D721Med (cell line): ENCODE measurements around the gene FAM180B.
"Not testable (repeated sequence)": the region's sequence is repeated elsewhere in the genome, so short reads cannot be mapped to it uniquely, and the experiment has no call there.

Experiments used
- DNase-seq: peaks from one replicate; pipeline ENCODE4 v3.0.0; 2011; ENCODE audit warnings: low spot score; ENCODE audit not compliant: insufficient read length
- FAIRE-seq: peaks from 2 replicates; lab custom pipeline; 2011; peaks lifted over from hg19 to GRCh38; lab: Jason Lieb, UNC
- TF ChIP-seq, protein P1 (sequence below): IDR thresholded peaks from 2 replicates; pipeline ENCODE4 v1.5.1; 2012; ENCODE audit warnings: mild to moderate bottlenecking, control low read depth; ENCODE audit not compliant: insufficient read depth; ENCODE audit errors: missing control alignments

FAM180B gene, protein sequence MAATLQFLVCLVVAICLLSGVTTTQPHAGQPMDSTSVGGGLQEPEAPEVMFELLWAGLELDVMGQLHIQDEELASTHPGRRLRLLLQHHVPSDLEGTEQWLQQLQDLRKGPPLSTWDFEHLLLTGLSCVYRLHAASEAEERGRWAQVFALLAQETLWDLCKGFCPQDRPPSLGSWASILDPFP

DNA sequence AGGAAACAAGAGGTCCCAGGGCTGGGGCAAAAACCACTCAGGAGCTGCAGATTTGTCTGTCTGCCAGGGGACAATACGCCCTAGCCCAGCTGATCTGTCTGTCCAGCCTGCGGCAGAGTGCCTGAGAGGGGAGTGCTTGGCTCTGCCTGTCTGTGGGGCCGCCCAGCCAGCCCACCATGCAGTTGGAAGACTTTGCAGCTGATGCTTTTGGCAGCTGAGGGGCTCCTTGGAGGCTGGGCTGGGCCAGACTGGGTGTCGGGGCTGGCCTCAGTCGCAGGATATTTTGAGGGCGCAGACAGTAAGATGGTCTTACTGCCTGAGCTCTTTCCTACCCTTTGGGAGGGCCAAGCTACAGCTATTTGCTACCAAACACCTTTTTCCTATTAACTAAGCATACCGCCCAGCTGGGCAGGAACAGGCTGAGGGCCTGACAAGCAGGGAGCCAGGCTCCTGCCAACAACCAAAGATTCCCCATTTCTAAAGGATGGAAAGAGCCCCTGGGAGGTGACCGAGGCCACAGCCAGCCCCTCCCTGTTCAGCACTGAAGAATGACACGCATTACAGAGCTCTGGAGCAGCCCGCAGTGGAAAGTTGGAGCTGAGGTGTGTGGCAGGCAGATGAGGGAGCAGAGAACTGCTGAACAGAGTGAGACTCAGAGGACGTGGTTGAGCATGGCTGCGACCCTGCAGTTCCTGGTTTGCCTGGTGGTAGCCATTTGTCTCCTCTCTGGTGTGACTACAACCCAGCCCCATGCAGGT is at the start of gene FAM180B:
TSS of gene FAM180B (plus strand) at position 581 of the 758 bp plus-strand sequence. CDS start at position 672, 91 bp downstream.
- no peak for DNase-seq
- FAIRE-seq: no peak
- TF ChIP-seq, protein P1, sequence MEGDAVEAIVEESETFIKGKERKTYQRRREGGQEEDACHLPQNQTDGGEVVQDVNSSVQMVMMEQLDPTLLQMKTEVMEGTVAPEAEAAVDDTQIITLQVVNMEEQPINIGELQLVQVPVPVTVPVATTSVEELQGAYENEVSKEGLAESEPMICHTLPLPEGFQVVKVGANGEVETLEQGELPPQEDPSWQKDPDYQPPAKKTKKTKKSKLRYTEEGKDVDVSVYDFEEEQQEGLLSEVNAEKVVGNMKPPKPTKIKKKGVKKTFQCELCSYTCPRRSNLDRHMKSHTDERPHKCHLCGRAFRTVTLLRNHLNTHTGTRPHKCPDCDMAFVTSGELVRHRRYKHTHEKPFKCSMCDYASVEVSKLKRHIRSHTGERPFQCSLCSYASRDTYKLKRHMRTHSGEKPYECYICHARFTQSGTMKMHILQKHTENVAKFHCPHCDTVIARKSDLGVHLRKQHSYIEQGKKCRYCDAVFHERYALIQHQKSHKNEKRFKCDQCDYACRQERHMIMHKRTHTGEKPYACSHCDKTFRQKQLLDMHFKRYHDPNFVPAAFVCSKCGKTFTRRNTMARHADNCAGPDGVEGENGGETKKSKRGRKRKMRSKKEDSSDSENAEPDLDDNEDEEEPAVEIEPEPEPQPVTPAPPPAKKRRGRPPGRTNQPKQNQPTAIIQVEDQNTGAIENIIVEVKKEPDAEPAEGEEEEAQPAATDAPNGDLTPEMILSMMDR: no peak

DNA sequence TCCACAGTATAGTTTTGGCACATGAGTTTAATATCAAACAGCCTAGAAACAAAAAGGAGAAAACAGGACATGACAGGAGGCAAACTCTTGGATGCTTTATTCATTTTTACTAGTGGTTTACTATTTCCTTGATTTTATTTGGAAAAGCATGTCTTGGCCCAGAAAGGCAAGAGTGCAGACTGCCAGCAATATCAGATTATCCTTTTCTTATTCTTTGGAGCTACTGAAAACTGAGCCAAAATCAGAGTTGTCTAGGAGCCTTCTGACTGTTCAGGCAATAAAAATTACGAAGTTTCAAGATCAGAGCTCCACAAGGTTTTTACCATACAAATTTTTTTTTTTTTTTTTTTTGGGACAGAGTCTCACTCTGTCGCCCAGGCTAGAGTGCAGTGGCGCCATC is 49.6 kb upstream of the FAM180B start:
- no peak for DNase-seq
- TF ChIP-seq, protein P1: no peak
- FAIRE-seq: no peak

GRCh38 chr11:47538741-47539565 is 47.5 kb upstream of the FAM180B start:
- TF ChIP-seq, protein P1: no peak
- FAIRE-seq (no peak), DNase-seq (no peak)

DNA sequence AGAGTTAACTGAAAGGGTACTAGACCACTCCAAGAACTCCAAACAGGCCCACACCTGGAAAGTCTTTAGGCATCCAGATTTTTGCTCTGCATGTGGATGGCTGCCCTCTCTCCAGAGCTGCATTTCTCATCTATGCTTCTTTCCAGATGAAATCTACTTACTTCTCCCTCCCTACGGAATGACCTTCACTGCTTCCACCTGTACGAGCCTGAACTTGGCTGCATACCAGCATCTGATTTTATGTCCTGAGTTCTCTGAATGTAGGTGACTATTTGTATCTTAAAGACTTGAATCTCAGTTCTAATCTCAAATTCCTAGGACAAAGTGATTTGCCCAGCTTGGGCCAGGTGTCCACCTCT is 46.8 kb upstream of the FAM180B start:
- DNase-seq: no peak
- TF ChIP-seq, protein P1: no peak
- no peak for FAIRE-seq

DNA sequence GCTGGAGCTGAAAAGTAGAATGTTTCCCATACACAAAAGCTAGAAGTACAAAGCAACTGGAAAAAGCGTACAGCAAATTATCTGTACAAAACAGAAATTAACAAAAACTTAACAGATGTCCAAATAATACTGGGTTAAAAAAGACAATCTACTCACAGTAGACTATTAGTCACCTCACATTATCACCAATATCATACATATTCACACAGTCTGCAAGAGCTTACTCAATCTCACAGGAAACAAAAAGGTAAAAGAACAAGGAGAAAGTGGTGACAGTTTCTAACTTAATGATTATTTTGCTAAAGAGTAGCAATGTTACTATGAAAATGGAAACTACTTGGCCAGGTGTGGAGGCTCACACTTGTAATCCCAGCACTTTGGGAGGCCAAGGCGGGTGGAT is 45.4 kb upstream of the FAM180B start:
- FAIRE-seq (no peak), DNase-seq (no peak)
- TF ChIP-seq, protein P1: no peak

- DNase-seq: no peak
- FAIRE-seq: no peak
- TF ChIP-seq, protein P1: no peak
Observed at GRCh38 chr11:47545298-47545697, 41.2 kb upstream of the FAM180B start.

DNA sequence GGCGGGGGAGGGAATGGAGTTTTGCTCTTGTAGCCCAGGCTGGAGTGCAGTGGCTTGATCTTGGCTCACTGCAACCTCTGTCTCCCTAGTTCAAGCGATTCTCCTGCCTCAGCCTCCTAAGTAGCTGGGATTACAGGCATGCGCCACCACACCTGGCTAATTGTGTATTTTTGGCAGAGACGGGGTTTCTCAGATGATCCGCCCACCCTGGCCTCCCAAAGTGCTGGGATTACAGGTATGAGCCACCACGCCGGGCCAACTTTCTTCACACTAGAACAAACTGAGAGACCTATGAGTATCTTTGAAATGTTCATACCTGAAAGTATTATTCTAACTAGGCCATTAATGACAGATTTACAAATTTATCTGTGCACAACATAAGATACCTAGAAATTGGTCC is 40.2 kb upstream of the FAM180B start:
- DNase-seq, FAIRE-seq: not testable (repeated sequence)
